CD1c-positive myeloid dendritic cell (primary cell): ENCODE measurements around the gene ZNF35.
"Not testable (repeated sequence)": the region's sequence is repeated elsewhere in the genome, so short reads cannot be mapped to it uniquely, and the experiment has no call there.

Experiments used
- DNase-seq: peaks from one replicate; pipeline ENCODE4 v3.0.0-alpha.2; 2016; ENCODE audit errors: extremely low spot score

The ZNF35 gene

DNA sequence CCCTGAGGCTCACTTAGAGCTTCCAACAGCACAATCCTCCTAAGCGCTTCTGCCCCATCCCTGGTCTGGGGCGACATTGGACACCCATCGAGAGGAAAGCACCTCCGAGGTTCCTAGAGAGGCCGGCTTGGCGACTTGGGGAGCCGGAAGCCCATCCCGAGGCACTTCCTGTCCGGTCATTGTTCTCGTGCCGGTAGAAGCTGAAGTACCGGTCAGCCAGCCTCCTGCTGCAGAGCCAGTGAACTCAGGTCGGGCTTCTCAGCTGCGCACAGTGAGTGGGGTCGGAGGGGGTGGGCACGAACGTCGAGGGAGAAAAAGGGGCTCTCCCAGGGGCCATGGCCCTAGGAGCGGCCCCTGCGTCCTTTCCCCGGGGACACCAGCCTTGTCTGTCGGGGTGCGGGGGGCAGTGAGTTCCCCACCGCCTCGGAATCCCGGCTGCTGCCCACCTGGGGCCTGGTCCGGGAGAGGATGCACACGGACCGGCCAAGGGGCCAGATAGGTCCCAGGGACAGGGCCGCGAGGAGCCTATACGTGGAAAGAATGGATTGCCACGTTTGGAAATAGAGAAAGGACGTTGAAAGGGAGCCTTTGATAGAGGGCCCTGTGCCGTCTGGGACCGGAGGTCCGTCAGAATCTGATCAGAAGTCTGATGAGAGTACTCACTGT is at the start of gene ZNF35:
Gene ZNF35, plus strand, starts transcription at position 169 of the 666 bp plus-strand sequence. CDS start 2,336 bp downstream, outside the sequence.
- DNase-seq = peak; percentile 74

DNA sequence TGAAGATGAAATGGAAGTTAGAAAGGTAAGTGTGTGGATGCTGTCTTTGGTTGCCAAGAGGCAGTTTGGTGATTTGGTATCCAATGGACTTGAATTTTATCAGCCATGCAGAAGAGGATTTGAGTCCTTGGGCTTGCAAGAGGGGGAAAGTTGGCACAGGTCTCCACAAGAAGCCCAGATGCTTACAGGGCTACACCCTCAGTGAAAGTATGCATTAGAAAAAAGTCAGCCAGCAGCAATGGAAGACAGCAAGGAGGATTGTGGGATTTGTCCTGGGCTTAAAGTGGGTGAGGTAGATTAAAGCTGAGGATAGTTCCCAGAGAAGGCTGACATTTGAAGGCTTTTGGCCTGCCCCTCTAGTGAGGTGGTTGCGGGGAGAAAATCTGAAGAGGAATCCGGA is 46.8 kb upstream of the ZNF35 start:
- no peak for DNase-seq

DNA sequence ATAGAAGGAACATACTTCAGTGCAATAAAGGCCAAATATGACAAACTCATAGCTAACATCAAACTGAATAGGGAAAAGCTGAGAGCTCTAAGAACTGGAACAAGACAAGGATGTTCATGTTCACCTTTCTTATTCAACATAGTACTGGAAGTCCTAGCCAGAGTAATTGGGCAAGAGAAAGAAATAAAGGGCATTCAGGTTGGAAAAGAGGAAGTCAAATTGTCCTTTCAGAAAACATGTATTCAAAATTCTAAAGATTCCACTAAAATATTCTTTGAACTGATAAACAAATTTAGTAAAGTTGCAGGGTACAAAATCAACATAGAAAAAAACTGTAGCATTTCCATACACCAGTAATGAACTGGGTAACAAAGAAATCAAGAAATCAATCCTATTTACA is 35.9 kb upstream of the ZNF35 start:
- DNase-seq = no peak

DNA sequence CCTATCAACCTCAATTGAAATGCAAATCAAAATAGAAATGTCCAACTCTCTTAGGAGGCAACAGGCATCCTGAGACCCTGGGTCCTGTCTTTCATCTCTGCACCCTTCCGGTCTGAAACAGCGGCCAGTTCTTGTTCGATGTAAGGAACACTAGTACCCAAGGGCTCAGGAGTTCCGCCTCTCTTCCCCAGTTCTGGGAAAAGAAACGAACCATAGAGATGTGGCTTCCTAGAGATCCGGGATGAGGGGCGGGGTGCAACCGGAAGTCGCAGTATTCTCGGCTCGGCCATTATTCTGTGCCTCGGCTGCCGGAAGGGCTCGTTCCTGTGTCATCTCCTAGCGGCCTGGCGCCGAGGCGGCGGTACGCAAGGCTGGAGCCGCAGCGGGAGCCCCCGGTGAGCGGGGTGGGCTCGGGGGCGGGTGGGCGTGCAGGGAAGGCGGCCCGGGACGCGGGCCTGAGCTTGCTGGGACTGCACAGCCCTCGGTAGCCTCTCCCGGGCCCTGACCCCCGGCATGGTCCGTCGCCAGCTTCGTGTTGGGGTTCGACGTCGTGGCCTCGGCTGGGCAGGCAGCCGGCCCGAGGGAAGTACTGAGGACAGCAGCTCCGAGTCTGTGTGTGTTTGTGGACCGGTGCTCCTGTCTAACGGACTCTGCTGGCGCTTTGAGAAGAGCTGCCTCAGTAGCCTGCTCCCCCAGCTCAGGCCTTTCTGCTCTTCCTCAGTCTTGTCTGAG is 23.6 kb upstream of the ZNF35 start, which contains the start of gene ZNF197:
Gene ZNF197, plus strand, starts transcription at position 288 of the 732 bp plus-strand sequence. CDS start 4,119 bp downstream, outside the sequence.
- peak; percentile 80 for DNase-seq

DNA sequence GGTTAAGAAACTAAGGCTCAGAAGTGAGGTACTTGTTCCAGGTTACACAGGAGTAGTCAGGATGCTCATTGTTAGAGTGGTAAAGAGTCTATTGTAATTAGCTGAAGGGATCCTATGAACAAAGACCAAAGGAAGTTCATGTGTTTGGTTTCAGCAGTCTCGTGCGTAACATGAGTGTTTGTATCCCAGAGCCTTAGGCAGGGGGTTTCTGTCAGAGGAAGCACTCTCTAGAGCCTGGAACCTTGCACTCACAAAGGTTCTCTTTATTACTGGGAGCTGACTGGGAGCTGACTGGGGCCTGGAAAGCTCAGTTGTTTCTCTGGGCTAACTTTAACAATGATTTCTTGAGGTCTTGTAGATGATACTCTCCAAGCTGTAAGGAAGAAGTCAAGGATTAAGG is 19.8 kb upstream of the ZNF35 start:
- DNase-seq = no peak

DNA sequence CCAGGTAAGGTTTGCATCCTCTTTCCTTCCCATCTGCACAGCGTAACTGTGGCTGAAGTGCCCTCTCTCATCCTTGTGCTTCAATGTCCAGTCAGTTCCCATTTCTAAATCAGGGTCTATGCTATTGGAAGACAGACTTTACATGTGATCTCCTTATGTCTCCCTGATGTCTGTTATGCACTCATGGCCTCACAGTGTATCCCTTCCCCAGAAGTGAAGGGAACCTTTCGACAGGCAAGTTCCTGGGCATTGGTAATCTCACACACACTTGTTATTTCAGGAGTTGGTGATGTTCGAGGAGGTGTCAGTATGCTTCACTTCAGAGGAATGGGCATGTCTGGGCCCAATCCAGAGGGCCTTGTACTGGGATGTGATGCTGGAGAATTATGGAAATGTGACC is 16.3 kb upstream of the ZNF35 start:
- DNase-seq = no peak

DNA sequence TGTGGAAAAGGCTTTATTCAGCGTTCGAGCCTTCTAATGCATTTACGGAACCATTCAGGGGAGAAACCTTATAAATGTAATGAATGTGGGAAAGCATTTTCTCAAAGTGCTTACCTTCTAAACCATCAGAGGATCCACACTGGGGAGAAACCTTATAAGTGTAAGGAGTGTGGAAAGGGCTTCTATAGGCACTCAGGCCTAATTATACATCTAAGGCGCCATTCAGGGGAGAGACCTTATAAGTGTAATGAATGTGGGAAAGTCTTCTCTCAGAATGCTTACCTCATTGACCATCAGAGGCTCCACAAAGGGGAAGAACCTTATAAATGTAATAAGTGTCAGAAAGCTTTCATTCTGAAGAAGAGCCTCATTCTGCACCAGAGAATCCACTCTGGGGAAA is 6.2 kb upstream of the ZNF35 start:
- DNase-seq = no peak

DNA sequence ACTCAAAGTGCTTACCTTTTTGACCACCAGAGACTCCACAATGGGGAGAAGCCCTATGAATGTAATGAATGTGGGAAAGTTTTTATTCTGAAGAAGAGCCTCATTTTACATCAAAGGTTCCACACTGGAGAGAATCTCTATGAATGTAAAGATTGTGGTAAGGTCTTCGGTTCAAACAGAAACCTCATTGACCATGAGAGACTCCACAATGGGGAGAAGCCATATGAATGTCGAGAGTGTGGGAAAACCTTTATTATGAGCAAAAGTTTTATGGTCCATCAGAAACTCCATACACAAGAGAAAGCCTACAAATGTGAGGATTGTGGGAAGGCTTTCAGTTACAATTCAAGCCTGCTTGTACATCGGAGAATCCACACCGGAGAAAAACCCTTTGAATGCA is 5.5 kb upstream of the ZNF35 start:
- no peak for DNase-seq

DNA sequence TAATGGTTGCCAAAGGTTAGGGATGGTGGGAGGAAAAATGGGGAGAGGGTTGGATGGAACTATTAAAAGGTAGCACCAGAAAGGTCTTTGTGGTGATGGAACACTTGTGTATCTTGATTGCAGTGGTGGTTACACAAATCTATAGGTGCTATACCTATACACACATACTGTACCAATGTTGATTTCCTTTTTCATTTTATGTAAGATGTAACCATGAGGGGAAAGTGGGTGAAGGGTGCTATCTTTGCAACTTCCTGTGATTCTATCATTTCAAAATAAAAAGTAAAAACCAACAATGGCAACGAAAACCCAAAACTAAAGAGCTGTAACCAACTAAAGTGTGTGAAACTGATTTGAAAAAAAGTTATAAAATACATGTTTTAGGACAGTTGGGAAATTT is 761 bp upstream of the ZNF35 start:
- DNase-seq = no peak

DNA sequence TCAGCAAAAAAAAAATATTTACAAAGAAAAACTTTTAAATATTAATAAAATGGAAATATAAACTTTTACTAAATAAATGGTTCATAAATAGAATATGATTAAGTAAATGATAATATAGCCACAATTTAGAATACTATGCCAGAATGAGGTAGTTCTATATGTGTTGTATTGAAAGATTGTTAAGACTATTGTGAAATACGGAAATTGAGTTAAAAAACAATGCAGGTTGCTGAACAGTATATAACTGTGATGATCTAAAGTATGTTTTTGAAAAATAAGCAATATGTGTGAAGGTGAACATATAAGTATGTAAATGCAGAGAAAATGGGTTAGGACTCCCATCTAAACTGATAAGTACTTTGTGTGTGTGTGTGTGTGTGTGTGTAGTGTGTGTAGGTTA is 1.2 kb downstream of the ZNF35 start:
- no peak for DNase-seq

DNA sequence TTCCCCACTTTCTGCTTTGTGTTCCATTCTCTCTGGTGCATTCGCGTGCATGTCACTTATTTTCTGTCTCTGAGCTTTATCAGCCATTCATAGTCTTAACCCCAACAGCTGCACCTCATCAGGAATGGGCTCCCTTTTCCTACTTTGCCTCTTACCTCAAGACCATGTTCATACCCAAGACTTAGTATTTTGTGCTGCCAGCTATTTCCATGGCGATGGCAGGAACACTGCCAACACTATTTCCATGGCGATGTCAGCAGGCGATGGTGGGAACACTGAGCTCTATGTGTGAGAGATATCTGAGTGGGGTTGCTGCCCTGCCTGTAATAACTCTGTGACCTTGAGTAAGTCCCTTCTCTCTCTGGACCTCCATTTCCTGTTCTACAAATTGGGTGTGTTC is 5.5 kb downstream of the ZNF35 start:
- DNase-seq = no peak

DNA sequence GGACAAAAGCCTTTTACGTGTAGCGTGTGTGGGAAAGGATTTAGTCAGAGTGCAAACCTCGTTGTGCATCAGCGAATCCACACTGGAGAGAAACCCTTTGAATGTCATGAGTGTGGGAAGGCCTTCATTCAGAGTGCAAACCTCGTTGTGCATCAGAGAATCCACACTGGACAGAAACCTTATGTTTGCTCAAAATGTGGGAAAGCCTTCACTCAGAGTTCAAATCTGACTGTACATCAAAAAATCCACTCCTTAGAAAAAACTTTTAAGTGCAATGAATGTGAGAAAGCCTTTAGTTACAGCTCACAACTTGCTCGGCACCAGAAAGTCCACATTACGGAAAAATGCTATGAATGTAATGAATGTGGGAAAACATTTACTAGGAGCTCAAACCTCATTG is 10.5 kb downstream of the ZNF35 start:
- no peak for DNase-seq

DNA sequence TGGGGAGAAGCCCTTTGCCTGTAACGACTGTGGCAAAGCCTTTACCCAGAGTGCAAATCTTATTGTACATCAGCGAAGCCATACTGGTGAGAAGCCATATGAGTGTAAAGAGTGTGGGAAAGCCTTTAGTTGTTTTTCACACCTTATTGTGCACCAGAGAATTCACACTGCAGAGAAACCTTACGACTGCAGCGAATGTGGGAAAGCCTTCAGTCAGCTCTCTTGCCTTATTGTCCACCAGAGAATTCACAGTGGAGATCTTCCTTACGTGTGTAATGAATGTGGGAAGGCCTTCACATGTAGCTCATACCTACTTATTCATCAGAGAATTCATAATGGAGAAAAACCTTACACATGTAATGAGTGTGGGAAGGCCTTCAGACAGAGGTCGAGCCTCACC is 10.9 kb downstream of the ZNF35 start:
- no peak for DNase-seq

DNA sequence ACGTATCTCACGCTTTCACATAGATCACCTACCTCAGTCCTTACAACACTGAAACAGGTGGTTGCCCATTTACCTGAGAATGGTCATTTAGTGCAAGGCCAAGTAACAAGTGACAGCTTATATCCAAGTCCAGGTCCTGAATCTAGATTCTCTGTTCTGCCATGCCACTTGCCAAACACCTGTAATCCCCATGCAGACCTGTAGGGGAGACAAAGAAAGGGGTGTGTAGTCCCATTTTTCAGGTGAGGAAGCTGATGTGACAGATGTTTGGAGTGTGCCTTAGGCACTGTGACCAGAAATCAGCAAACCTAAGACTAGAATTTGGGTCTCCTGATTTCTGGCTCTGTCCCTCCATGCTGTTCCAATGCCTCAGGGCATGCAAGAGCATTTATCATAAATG is 12.7 kb downstream of the ZNF35 start:
- DNase-seq = no peak

DNA sequence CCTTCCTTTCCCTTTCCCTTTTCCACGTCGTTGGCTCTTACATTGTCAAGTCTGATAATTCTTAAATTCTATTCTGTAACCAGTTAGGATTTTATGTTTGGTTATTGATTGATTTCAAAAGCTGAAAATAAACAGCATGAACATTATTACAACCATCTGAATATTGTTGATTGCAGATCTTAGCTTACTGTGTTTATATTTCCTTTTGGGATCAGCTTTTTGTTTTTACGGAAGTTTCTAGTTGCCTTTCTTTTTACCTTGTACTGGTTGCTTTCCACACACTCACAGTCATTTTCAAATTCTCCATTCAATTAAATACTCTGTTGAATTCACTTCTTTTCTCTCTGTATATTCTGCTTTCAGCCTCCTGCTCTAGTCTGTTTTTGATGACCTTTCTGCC is 16.6 kb downstream of the ZNF35 start:
- no peak for DNase-seq

DNA sequence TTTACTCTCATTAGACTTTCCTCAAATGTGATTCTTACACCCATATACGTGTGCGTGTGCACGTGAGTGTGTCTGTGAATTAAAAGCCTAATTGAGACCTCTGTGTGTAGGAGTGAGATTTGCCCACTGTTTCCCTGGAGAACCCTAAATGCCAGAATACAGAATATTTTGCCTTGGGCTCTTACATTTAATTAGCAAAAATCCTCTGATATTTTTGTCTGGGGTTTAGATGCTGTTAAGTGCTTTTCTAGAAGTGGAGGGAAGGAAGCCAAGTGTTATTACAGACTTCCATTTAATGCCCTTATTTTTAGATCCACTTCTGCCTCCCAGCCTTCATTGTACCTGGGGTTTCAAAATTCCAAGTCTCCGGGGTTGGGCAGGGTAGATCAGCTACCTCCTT is 17.8 kb downstream of the ZNF35 start:
- no peak for DNase-seq

DNA sequence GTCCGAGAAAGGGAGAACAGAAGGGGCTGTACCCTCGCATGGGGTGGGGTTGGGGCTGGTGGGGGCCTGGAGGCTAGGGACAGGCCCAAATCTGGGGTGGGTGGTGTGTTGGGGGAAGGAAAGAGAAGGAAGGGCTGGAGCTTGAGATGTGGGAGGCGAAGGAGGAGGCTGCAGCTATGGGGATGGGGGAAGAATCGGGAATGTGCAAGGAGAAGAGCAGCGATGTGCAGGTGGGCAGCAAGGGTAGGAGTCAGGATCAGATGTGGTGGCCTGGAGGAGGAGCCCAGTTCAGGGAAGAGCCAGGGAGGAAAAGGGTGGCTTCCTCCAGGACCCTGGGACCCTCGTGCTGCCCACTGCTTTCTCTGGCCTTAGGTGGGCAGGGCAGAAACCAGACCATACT is 21.2 kb downstream of the ZNF35 start:
- DNase-seq = no peak

DNA sequence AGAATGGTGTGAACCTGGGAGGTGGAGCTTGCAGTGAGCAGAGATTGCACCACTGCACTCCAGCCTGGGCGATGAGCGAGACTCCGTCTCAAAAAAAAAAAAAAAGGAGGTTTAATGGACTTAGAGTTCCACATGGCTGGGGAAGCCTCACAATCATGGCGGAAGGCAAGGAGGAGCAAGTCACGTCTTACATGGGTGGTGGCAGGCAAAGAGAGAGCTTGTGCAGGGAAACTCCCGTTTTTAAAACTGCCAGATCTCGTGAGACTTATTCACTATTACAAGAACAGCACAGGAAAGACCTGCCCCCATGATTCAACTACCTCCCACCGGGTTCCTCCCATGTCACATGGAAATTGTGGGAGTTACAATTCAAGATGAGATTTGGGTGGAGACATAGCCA is 24.9 kb downstream of the ZNF35 start:
- DNase-seq = not testable (repeated sequence)

DNA sequence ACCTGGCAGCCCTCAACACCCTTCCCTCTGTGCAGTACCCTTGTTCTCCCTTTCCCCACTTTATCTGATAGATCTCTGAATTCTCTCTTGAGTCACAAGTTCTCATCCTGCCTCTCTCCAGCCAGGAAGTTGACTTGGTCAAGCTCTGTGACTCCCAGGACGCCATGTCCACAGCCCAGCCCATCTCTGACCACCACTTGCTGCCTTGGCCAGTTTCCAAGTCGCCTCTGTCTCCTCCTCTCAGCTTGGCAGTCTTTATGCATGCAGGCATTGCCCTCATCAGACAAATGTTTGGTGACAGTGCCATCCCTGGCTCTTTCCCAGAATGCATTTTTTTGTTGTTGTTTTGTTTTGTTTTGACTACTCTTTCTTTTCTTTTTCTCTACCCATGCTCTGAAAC is 25.7 kb downstream of the ZNF35 start:
- DNase-seq = no peak

DNA sequence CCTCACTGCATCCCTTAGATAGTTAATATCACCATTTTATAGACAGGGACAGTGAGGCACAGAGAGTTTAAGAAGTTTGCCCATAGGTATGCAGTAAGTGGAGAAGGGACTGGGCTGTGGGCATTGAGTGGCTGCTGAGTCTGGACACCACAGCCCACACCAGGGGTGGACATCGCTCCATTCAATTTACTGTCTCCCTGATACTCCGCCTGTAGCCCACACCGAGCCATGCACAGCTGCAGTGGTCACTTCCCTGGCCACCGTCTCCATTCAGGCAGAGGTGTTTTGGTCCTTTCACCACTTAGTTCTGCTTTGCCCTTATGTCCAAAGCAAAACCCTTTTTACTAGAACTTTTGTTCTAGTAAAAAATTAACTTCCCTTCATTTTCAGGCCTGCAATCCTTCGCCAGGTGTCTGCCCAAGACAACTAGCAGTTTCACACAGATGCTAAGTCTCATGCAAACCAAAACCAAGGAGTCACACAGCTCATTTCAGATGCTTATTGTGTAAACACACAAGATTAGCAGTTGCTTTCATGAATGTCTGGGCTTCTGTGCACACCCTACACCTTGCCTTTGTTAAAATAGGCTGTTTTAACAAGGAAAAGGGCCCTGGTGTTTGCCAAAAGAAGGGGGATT is 30.1 kb downstream of the ZNF35 start:
- no peak for DNase-seq

DNA sequence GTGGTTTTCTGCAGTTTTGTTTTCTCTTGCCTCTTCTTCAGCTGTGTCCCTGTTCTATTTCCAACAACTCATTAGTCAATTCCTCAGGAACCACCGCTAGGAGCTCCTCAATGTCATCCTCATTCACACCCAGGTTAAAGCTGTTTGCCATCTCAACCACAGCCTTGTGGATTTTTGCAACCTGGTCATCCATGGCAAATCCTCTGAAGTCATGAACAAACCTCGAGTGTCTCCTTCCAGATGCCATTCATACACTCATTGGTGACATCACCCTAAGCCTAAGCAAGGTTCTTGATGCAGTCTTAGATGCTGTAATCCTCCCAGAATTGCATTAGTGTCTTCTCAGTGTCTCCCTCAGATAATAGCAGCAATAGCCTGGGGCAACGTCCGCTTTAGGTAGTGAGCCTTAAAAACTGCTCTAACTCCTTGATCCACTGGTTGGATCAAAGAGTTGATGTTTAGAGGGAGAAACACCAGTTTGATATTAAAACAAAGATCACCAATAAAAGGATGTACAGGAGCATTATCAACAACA is 32.5 kb downstream of the ZNF35 start:
- no peak for DNase-seq

DNA sequence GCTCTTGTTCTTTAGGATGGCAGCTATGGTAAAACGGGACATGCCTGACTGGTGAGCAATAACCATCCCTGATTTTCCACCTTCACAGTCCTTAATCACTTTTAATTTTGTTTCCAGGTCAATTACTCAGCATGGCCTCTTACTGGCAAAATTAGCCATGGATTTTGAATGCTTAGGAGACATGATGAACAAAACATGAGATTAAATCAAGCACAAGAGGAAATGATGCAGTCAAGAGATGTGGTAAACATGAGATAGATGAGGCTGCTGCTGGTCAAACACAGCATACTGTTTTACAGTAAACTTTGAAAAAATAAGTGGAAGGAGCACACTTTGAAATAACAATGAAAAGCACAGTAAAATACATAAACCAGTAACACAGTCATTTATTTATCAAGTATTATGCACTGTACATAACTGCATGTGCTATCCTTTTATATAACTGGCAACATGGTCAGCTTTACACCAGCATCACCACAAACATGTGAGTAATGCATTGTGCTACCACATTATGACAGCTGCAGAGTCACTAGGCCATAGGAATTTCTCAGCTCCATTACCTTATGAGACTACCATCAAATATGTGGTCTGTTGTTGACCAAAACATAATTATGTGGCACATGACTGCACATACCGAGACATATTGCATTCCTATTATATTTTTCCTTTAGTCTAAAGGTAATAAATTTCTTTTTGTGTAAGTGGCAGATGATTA is 33.8 kb downstream of the ZNF35 start:
- no peak for DNase-seq
